ENCODE results near the gene ALDH1A3.

DNA sequence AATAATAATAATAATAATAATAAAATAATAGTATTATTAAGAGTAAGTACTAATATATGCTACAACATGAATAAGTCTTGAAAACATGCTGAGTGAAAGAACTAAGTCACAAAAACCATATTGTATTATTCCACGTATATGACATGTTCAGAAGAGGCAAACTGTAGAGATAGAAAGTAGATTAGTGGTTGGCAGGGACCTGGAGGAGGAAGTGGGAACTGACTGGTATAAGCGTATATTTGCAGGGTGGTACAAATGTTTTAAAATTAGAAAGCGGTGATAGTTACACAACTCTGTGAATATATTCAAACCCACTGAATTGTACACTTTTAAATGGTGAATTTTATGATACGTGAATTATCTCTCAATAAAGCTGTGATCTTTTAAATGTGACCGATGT lies 72.3 kb downstream of the ALDH1A3 start:
- TF ChIP-seq, protein P1, sequence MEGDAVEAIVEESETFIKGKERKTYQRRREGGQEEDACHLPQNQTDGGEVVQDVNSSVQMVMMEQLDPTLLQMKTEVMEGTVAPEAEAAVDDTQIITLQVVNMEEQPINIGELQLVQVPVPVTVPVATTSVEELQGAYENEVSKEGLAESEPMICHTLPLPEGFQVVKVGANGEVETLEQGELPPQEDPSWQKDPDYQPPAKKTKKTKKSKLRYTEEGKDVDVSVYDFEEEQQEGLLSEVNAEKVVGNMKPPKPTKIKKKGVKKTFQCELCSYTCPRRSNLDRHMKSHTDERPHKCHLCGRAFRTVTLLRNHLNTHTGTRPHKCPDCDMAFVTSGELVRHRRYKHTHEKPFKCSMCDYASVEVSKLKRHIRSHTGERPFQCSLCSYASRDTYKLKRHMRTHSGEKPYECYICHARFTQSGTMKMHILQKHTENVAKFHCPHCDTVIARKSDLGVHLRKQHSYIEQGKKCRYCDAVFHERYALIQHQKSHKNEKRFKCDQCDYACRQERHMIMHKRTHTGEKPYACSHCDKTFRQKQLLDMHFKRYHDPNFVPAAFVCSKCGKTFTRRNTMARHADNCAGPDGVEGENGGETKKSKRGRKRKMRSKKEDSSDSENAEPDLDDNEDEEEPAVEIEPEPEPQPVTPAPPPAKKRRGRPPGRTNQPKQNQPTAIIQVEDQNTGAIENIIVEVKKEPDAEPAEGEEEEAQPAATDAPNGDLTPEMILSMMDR (conservative IDR thresholded peaks at IDR 0.05; ENCODE audit: low read depth in 2 of 2): no peak
- TF ChIP-seq EZH2 (IDR thresholded peaks at IDR 0.05; ENCODE audit: low read depth, unreplicated experiment) (no peak), ZNF114 (CRISPR knock-in tag; IDR thresholded peaks at IDR 0.05) (no peak), CREB1 (CRISPR knock-in tag; IDR thresholded peaks at IDR 0.05; ENCODE audit: low read depth) (no peak), EZH2phosphoT487 (IDR thresholded peaks at IDR 0.05; ENCODE audit: unreplicated experiment) (no peak), POLR2AphosphoS5 (IDR thresholded peaks at IDR 0.05; ENCODE audit: low read depth) (no peak), ZNF331 (CRISPR knock-in tag; IDR thresholded peaks at IDR 0.05; ENCODE audit: low read depth) (no peak)
- TF ChIP-seq, protein P2, sequence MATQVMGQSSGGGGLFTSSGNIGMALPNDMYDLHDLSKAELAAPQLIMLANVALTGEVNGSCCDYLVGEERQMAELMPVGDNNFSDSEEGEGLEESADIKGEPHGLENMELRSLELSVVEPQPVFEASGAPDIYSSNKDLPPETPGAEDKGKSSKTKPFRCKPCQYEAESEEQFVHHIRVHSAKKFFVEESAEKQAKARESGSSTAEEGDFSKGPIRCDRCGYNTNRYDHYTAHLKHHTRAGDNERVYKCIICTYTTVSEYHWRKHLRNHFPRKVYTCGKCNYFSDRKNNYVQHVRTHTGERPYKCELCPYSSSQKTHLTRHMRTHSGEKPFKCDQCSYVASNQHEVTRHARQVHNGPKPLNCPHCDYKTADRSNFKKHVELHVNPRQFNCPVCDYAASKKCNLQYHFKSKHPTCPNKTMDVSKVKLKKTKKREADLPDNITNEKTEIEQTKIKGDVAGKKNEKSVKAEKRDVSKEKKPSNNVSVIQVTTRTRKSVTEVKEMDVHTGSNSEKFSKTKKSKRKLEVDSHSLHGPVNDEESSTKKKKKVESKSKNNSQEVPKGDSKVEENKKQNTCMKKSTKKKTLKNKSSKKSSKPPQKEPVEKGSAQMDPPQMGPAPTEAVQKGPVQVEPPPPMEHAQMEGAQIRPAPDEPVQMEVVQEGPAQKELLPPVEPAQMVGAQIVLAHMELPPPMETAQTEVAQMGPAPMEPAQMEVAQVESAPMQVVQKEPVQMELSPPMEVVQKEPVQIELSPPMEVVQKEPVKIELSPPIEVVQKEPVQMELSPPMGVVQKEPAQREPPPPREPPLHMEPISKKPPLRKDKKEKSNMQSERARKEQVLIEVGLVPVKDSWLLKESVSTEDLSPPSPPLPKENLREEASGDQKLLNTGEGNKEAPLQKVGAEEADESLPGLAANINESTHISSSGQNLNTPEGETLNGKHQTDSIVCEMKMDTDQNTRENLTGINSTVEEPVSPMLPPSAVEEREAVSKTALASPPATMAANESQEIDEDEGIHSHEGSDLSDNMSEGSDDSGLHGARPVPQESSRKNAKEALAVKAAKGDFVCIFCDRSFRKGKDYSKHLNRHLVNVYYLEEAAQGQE (IDR thresholded peaks at IDR 0.05; ENCODE audit: unreplicated experiment): no peak
